GM12892 (cell line): ENCODE data around the gene TRIO.

Source experiments
- DNase-seq: peaks from one replicate; pipeline ENCODE4 v3.0.0; 2011; ENCODE audit not compliant: insufficient read length
- FAIRE-seq: peaks from 2 replicates; lab custom pipeline; 2011; peaks lifted over from hg19 to GRCh38; lab: Jason Lieb, UNC
- POLR2A ChIP-seq: IDR thresholded peaks from 2 replicates; pipeline ENCODE4 v1.6.1; 2011; ENCODE audit warnings: low read depth, low read length, control low read depth
- POLR2AphosphoS5 ChIP-seq: IDR thresholded peaks from 2 replicates; pipeline ENCODE4 v1.6.1; 2011; ENCODE audit warnings: low read depth, low read length, control low read depth
- TAF1 ChIP-seq: IDR thresholded peaks from 2 replicates; pipeline ENCODE4 v1.6.1; 2011; ENCODE audit warnings: low read depth, mild to moderate bottlenecking, control low read depth, low read length, borderline replicate concordance

The TRIO gene

GRCh38 chr5:14503017-14503680, 360.0 kb downstream of the TRIO start:
- TF ChIP-seq TAF1 (no peak), POLR2AphosphoS5 (no peak; the same call in none of the 2 replicates)
- FAIRE-seq: no peak
- no peak for DNase-seq

- FAIRE-seq: no peak
- DNase-seq: no peak
- TF ChIP-seq POLR2A: no peak; the same call in 1 of the 2 replicates
- TF ChIP-seq POLR2AphosphoS5: no peak
- TF ChIP-seq TAF1: no peak
These were observed 360.7 kb downstream of the TRIO start for GRCh38 chr5:14503681-14504331.

GRCh38 chr5:14504332-14504727, 361.2 kb downstream of the TRIO start:
- TF ChIP-seq TAF1: no peak
- no peak for TF ChIP-seq POLR2AphosphoS5
- TF ChIP-seq POLR2A: no peak
- FAIRE-seq: no peak
- no peak for DNase-seq

GRCh38 chr5:14504816-14505215, 361.7 kb downstream of the TRIO start:
- no peak for DNase-seq

GRCh38 chr5:14505310-14506139, 362.4 kb downstream of the TRIO start:
- TF ChIP-seq TAF1: no peak
- 0 out of 2 replicates have a peak, but pooled peaks have one; percentile 7 for TF ChIP-seq POLR2A
- TF ChIP-seq POLR2AphosphoS5: no peak
- no peak for FAIRE-seq
- DNase-seq: no peak

More at GRCh38 chr5:14504816-14505215, 361.7 kb downstream of the TRIO start:
- no peak for FAIRE-seq
- no peak for TF ChIP-seq POLR2A
- no peak for TF ChIP-seq POLR2AphosphoS5
- TF ChIP-seq TAF1: no peak

GRCh38 chr5:14506140-14506538, 363.0 kb downstream of the TRIO start:
- DNase-seq: no peak
- FAIRE-seq: no peak
- TF ChIP-seq POLR2A (no peak), POLR2AphosphoS5 (no peak)

GRCh38 chr5:14506661-14507060, 363.5 kb downstream of the TRIO start:
- FAIRE-seq (no peak), DNase-seq (no peak)
- TF ChIP-seq TAF1 (no peak), POLR2A (no peak), POLR2AphosphoS5 (no peak)

GRCh38 chr5:14507156-14507941, 364.2 kb downstream of the TRIO start:
- DNase-seq (no peak), FAIRE-seq (no peak)
- TF ChIP-seq TAF1 (no peak), POLR2AphosphoS5 (no peak), POLR2A (no peak)

GRCh38 chr5:14508046-14508445, 364.9 kb downstream of the TRIO start:
- DNase-seq (no peak), FAIRE-seq (no peak)
- TF ChIP-seq POLR2A: no peak
- no peak for TF ChIP-seq TAF1
- TF ChIP-seq POLR2AphosphoS5: no peak

GRCh38 chr5:14509556-14509955, 366.4 kb downstream of the TRIO start:
- TF ChIP-seq TAF1 (no peak), POLR2A (no peak), POLR2AphosphoS5 (no peak)
- FAIRE-seq: no peak
- no peak for DNase-seq

GRCh38 chr5:14510156-14510734, 367.1 kb downstream of the TRIO start:
- TF ChIP-seq POLR2AphosphoS5 (no peak; the same call in 1 of the 2 replicates), POLR2A (no peak), TAF1 (no peak)
- FAIRE-seq (no peak), DNase-seq (no peak)
